NCI-H524 treated with DMSO at 0.1 percent for 48 hours (cell line): ENCODE data around the gene GRIK1.
A peak's percentile ranks its signal among the peaks of the same experiment; 100 is the strongest.

Experiments
- DNase-seq: peaks from one replicate; lab custom pipeline; 2025; lab: John Stamatoyannopoulos, UW

Gene GRIK1

GRCh38 chr21:29534448-29534847 lies 405.3 kb downstream of the GRIK1 start:
- no peak for DNase-seq

DNA sequence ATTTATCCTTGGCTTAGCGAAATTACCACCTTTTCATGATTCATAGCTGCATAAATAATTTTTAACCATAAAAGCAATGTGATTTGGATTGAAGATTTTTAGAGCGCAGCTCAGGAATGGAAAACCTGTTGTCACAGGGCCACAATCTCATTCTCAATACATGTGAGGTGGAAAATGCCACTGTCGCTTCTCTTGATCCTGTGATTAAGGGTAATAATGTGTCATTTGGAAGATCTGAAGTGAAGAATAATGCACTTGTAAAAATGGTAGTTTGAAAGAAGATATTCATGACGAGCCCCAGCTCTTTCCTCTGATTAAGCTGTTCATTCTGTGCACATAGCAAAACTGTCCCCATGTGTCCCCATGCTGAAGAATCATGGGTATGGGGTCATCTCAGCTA lies 410.7 kb downstream of the GRIK1 start:
- DNase-seq = no peak

GRCh38 chr21:29526545-29526944 lies 413.3 kb downstream of the GRIK1 start:
- DNase-seq = no peak

- DNase-seq = no peak
Observed at GRCh38 chr21:29524055-29524454, 415.7 kb downstream of the GRIK1 start.

DNA sequence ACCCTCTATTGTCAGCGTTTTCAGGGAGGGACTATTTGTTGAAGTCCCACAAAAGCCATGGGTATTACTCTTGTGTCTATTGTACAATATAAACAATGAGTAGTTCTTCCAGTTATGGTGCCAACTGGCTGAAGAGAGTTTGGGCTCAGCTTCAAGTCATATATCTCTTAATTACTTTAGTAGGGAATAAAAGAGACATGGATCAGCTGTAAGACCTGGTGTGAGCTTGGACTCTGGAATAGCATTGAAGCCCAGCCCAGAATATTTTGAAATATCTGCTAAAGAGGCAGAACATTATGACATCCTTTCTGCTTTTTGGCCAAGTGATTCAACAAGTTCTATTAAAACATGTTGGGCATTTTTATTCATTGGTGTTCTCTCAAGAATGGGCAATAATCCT lies 416.1 kb downstream of the GRIK1 start:
- no peak for DNase-seq

DNA sequence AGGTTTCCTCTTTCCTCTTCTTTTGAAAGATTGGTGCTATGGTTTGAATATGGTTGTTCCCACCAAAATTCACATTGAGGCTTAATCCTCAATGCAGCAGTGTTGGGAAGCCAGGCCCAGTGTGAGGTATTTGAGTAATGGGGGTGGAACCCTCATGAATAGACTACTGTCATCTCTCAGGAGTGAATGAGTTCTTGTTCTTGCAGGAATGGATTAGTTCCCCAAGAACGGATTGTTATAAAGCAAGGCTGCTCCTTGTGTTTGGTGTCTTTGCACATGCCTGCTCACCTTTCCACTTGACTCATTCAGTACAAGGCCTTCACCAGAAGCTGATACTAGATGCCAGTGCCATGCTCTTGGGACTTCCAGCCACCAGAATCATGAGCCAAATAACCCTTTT lies 417.9 kb downstream of the GRIK1 start:
- DNase-seq = no peak

DNA sequence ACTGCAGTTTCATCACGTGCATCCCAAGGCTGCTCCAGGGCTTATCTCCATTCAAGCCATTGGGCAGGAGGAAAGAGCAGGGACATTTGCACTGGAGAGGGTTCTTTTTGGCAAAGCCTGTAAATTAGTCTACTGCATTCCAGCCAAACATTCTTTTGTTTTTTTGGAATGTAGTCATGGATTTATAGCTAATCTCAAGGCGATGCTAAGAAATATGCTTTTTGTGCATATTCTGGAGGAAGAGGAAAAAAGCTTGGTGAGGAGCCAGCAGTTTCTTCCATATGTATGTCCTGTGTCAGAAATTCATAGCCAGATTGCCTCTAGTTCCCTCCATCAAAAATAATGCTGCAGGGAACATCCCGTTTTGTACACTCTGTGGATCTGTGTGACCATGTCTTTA lies 419.6 kb downstream of the GRIK1 start:
- no peak for DNase-seq

- no peak for DNase-seq
Observed at GRCh38 chr21:29514652-29515247, 425.0 kb downstream of the GRIK1 start.

GRCh38 chr21:29513535-29513934 lies 426.3 kb downstream of the GRIK1 start:
- no peak for DNase-seq

- no peak for DNase-seq
Observed at GRCh38 chr21:29511096-29511495, 428.7 kb downstream of the GRIK1 start.

- DNase-seq = no peak
Observed at GRCh38 chr21:29509121-29509520, 430.7 kb downstream of the GRIK1 start.

GRCh38 chr21:29508301-29508700 lies 431.5 kb downstream of the GRIK1 start:
- no peak for DNase-seq

- DNase-seq = no peak
Observed at GRCh38 chr21:29506947-29507346, 432.8 kb downstream of the GRIK1 start.

DNA sequence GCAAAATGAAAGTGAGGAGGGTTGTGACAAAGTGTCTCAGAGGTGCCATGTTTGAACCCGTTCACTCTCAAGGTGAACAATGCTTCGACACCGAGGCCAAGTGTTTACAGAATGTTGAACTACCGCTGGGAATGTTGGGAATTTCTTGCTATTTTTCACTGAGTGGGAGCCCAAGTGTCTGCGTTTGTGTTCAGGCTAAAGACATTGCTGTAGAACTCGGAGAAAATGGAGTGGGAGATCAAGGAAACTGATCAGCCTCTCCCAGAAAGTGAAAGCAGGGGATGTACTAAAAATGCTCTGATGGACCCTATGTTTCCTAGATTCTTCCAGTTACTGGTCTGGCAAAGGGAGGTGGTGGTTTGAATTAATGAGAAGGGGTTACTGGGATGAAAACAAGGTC lies 433.6 kb downstream of the GRIK1 start:
- DNase-seq = no peak

DNA sequence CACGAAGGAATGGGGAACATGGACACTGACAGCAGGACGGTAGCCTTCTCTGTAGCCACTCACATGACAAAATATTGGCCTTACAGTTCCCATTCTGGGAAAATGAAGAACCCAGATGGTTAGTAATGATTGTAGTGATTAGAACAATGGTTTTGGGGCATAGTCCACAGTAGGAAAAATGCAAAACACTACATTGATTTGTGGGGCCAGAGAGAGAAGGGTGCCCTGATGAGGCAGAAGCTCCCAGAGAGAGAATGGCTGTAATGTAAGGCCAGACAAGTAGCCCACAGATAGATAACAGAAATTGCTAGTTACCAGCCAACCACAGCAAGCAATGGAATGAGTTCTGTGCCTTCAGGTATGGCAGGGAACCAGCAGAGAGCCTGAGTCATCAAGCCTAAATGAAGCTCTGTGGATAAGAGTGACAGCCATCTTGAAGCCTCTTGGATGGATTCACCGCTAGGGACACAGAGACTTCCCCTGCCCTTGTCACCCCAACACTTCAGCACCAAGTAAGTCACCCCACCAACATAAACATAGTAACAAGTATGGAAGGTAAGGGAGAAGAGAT lies 435.0 kb downstream of the GRIK1 start:
- DNase-seq = no peak

DNA sequence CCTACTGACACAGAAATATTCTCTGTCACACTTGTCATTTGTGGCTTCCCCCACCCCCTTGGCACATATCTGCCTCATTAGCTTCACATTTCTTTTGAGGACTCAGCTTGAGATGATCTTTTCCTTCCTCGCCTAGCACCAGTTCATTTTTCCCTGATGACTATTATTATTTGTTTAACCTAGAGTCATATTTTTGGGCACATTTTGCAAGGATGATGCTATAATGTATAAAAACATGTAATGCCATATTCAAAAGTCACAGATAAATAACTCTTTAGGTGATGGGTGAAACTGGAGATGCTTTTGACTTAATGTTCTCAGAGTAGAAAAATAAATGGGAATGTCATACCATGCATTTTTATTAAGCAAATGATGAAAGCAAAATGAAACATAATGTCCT lies 438.3 kb downstream of the GRIK1 start:
- no peak for DNase-seq

- DNase-seq = peak; percentile 27
Observed at GRCh38 chr21:29499734-29500343, 440.0 kb downstream of the GRIK1 start.

- no peak for DNase-seq
Observed at GRCh38 chr21:29499229-29499628, 440.6 kb downstream of the GRIK1 start.

DNA sequence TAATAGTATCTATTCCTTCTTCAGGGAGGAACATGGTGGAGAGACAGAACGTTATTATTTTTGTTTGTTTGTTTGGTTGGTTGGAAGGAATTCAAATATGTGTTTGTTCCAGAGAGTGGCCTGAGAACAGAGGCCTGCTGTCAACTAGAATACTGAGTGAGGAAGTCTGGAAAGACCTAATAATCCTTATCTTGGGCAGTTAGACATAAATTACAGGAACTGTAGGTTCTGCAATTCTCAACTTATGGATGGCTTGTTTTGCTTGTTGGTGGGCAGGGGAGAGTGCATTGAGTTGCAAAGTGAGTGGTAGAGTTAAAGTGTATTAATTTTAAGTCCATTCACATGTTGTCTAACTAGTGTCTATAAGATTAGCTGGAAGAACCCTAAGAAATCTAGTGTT lies 443.5 kb downstream of the GRIK1 start:
- no peak for DNase-seq

- DNase-seq = no peak
Observed at GRCh38 chr21:29490016-29490415, 449.8 kb downstream of the GRIK1 start.

- DNase-seq = no peak
Observed at GRCh38 chr21:29487154-29487553, 452.6 kb downstream of the GRIK1 start.
